Neural cell (in vitro differentiated cells): ENCODE measurements around the gene C4BPB. TPM values are rescaled to one million over a fixed set of nuclear protein-coding genes. Genes with fewer than 3 reads are reported as not detected.
A peak's percentile ranks its signal among the peaks of the same experiment; 100 is the strongest.

Experiments used
- H2AFZ ChIP-seq: fragments of 200-600, 300-800 bp; sonication (generic), shearing (Covaris generic); 2 replicates; pipeline ENCODE4 v1.6.0; 2014; ENCODE audit warnings: low read depth, mild to moderate bottlenecking, antibody characterized with exemption, low read length, moderate library complexity
- H3F3A ChIP-seq: fragments of 200-600 bp; shearing (Covaris generic); 2 replicates; pipeline ENCODE4 v1.6.1; 2016; ENCODE audit warnings: mild to moderate bottlenecking, moderate library complexity, mixed read lengths, antibody characterized with exemption, low read length; ENCODE audit not compliant: insufficient read depth, poor library complexity, severe bottlenecking
- H3K27ac ChIP-seq: fragments of 200-600, 300-800 bp; sonication (generic), shearing (Covaris generic); 2 replicates; pipeline ENCODE4 v1.5.1; 2014; ENCODE audit warnings: mild to moderate bottlenecking, low read length, moderate library complexity
- H3K27me3 ChIP-seq: fragments of 300-800, 200-600 bp; sonication (generic), shearing (Covaris generic); 2 replicates; pipeline ENCODE4 v1.6.0; 2014; ENCODE audit warnings: mild to moderate bottlenecking, low read depth, low read length, moderate library complexity; ENCODE audit not compliant: insufficient read depth
- H3K36me3 ChIP-seq: fragments of 300-800, 200-600 bp; sonication (generic), shearing (Covaris generic); 2 replicates; pipeline ENCODE4 v1.5.1; 2014; ENCODE audit warnings: mild to moderate bottlenecking, antibody characterized with exemption, low read length, moderate library complexity; ENCODE audit not compliant: insufficient read depth
- H3K4me2 ChIP-seq: fragments of 300-800, 200-600 bp; sonication (generic), shearing (Covaris generic); 2 replicates; pipeline ENCODE4 v1.6.0; 2014; ENCODE audit warnings: mild to moderate bottlenecking, low read length
- H3K4me3 ChIP-seq: fragments of 300-800, 200-600 bp; sonication (generic), shearing (Covaris generic); 2 replicates; pipeline ENCODE4 v1.5.1; 2014; ENCODE audit warnings: mild to moderate bottlenecking, low read length, moderate library complexity
- H3K79me2 ChIP-seq: fragments of 200-600 bp; shearing (Covaris generic); replicated peaks from 2 replicates; pipeline ENCODE4 v1.6.0; 2014; ENCODE audit warnings: mild to moderate bottlenecking, low read length, moderate library complexity; ENCODE audit not compliant: insufficient read depth
- H3K9ac ChIP-seq: fragments of 300-800, 200-600 bp; sonication (generic), shearing (Covaris generic); 2 replicates; pipeline ENCODE4 v1.6.1; 2016; ENCODE audit warnings: mild to moderate bottlenecking, low read length, mixed read lengths
- H3K9me2 ChIP-seq: fragments of 200-600 bp; shearing (Covaris generic); 2 replicates; pipeline ENCODE4 v1.6.1; 2016; ENCODE audit warnings: mild to moderate bottlenecking, low read length, mixed read lengths; ENCODE audit not compliant: insufficient read depth
- H3K9me3 ChIP-seq: fragments of 200-600, 300-800 bp; sonication (generic), shearing (Covaris generic); 2 replicates; pipeline ENCODE4 v1.6.1; 2016; ENCODE audit warnings: mild to moderate bottlenecking, mixed run types, low read length, moderate library complexity, mixed read lengths
- H4K20me1 ChIP-seq: fragments of 200-600 bp; shearing (Covaris generic); 2 replicates; pipeline ENCODE4 v1.6.1; 2016; ENCODE audit warnings: mild to moderate bottlenecking, mixed run types; ENCODE audit not compliant: insufficient read depth
- EP300 ChIP-seq: fragments of 450-650 bp; conservative IDR thresholded peaks from 2 replicates; pipeline ENCODE4 v1.6.1; 2014; ENCODE audit warnings: antibody characterized with exemption, mild to moderate bottlenecking, moderate library complexity; ENCODE audit not compliant: poor library complexity, severe bottlenecking
- EZH2 ChIP-seq: fragments of 200-600, 300-800 bp; shearing (Covaris generic), sonication (generic); IDR thresholded peaks from 2 replicates; pipeline ENCODE4 v1.6.1; 2014; ENCODE audit warnings: antibody characterized with exemption, low read length, borderline replicate concordance, mild to moderate bottlenecking; ENCODE audit not compliant: insufficient read depth, poor library complexity, severe bottlenecking
- MXI1 ChIP-seq: fragments of 450-650 bp; conservative IDR thresholded peaks from 2 replicates; pipeline ENCODE4 v1.6.1; 2014; ENCODE audit warnings: antibody characterized with exemption, mild to moderate bottlenecking; ENCODE audit not compliant: poor library complexity, severe bottlenecking
- POLR2AphosphoS5 ChIP-seq: IDR thresholded peaks from 2 replicates; pipeline ENCODE4 v1.6.1; 2012
- RAD21 ChIP-seq: fragments of 450-650 bp; conservative IDR thresholded peaks from 2 replicates; pipeline ENCODE4 v1.6.1; 2014; ENCODE audit warnings: antibody characterized with exemption, mild to moderate bottlenecking, moderate library complexity
- SMC3 ChIP-seq: fragments of 450-650 bp; conservative IDR thresholded peaks from 2 replicates; pipeline ENCODE4 v1.6.1; 2014; ENCODE audit warnings: antibody characterized with exemption, mild to moderate bottlenecking, moderate library complexity; ENCODE audit not compliant: poor library complexity
- TAF1 ChIP-seq: IDR thresholded peaks from 2 replicates; pipeline ENCODE4 v1.6.1; 2012; ENCODE audit warnings: low read depth
- polyA plus RNA-seq: library from polyadenylated mRNA; depleted of rRNA; stranded (reverse); fragments of >200 nt; gene quantifications from 2 replicates; pipeline ENCODE4 v1.2.3, GENCODE V29; 2014
- TF ChIP-seq, protein P1 (sequence below): fragments of 450-650 bp; IDR thresholded peaks from 2 replicates; pipeline ENCODE4 v1.5.1; 2014; ENCODE audit warnings: antibody characterized with exemption, mild to moderate bottlenecking, moderate library complexity; ENCODE audit not compliant: poor library complexity, severe bottlenecking
- TF ChIP-seq, protein P2 (sequence below): IDR thresholded peaks from 2 replicates; pipeline ENCODE4 v1.6.1; 2012; ENCODE audit warnings: borderline replicate concordance

Gene C4BPB
- polyA plus RNA-seq, 1 donor from 2014 or later: not detected

DNA sequence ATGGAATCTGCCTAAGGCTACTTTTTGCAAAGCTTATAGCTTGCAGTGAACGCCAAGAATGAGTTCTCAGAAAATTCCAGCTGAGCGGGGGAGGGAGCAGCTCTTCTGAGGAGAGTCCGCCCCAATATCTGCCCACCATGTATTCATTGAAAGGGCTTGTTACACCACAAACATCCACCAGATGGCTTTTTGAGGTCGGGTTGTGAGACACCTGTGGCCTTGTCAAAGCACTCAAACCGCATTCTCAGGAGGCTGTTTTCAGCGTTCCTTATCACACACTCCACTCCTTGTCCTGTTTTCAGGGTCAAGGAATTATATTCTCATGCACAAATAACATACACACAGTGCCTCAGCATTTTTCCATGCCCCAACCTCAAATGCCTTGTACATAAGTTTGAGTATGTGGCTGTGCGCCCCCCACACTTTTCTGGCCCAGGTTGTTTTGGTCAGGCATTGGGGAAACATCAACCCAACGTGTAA is 3.9 kb upstream of the C4BPB start:
- Histone ChIP-seq H3K9me3 (no peaks in the 10 kb centered on the region), H2AFZ (no peak overlapping the region), H4K20me1 (no peaks in the 10 kb centered on the region), H3K9ac (no peak overlapping the region), H3K9me2 (no peaks in the 10 kb centered on the region), H3K79me2 (no peaks in the 10 kb centered on the region), H3K4me2 (no peak overlapping the region), H3F3A (no peaks in the 10 kb centered on the region), H3K4me3 (no peak overlapping the region), H3K27me3 (no peaks in the 10 kb centered on the region), H3K36me3 (no peaks in the 10 kb centered on the region), H3K27ac (no peak overlapping the region)
- TF ChIP-seq EP300 (no peak), EZH2 (no peak), POLR2AphosphoS5 (no peak), SMC3 (peak; percentile 91), TAF1 (no peak), MXI1 (no peak), RAD21 (peak; percentile 75)
- TF ChIP-seq, protein P1, sequence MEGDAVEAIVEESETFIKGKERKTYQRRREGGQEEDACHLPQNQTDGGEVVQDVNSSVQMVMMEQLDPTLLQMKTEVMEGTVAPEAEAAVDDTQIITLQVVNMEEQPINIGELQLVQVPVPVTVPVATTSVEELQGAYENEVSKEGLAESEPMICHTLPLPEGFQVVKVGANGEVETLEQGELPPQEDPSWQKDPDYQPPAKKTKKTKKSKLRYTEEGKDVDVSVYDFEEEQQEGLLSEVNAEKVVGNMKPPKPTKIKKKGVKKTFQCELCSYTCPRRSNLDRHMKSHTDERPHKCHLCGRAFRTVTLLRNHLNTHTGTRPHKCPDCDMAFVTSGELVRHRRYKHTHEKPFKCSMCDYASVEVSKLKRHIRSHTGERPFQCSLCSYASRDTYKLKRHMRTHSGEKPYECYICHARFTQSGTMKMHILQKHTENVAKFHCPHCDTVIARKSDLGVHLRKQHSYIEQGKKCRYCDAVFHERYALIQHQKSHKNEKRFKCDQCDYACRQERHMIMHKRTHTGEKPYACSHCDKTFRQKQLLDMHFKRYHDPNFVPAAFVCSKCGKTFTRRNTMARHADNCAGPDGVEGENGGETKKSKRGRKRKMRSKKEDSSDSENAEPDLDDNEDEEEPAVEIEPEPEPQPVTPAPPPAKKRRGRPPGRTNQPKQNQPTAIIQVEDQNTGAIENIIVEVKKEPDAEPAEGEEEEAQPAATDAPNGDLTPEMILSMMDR: peak; percentile 78
- TF ChIP-seq, protein P2, sequence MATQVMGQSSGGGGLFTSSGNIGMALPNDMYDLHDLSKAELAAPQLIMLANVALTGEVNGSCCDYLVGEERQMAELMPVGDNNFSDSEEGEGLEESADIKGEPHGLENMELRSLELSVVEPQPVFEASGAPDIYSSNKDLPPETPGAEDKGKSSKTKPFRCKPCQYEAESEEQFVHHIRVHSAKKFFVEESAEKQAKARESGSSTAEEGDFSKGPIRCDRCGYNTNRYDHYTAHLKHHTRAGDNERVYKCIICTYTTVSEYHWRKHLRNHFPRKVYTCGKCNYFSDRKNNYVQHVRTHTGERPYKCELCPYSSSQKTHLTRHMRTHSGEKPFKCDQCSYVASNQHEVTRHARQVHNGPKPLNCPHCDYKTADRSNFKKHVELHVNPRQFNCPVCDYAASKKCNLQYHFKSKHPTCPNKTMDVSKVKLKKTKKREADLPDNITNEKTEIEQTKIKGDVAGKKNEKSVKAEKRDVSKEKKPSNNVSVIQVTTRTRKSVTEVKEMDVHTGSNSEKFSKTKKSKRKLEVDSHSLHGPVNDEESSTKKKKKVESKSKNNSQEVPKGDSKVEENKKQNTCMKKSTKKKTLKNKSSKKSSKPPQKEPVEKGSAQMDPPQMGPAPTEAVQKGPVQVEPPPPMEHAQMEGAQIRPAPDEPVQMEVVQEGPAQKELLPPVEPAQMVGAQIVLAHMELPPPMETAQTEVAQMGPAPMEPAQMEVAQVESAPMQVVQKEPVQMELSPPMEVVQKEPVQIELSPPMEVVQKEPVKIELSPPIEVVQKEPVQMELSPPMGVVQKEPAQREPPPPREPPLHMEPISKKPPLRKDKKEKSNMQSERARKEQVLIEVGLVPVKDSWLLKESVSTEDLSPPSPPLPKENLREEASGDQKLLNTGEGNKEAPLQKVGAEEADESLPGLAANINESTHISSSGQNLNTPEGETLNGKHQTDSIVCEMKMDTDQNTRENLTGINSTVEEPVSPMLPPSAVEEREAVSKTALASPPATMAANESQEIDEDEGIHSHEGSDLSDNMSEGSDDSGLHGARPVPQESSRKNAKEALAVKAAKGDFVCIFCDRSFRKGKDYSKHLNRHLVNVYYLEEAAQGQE: no peak

DNA sequence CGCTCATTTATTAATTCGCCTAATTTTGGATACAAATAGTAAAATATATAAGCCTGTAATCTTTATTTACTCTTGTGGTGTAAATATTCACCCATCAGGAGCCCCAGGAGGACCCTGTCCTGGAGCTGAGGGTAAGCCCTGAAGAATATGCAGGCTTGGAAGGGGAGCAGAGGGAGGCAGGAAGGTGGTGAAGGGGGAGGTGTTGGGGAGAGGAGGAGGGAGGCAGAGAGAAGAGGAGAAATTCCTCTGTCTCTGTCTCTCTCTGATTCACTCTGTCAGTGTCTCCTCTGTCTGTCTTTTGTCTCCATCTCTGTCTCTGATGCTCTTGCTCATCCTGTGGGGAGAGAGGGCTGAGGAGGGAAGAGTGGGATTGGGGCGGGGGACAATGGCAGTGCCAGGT is 2.8 kb upstream of the C4BPB start:
- no peaks in the 10 kb centered on the region for H3K9me3 ChIP-seq
- no peaks in the 10 kb centered on the region for H3K9me2 ChIP-seq
- H3K4me3 ChIP-seq: no peak overlapping the region
- H3K4me2 ChIP-seq: no peak overlapping the region
- H2AFZ ChIP-seq: no peak overlapping the region
- H3F3A ChIP-seq: no peaks in the 10 kb centered on the region
- no peaks in the 10 kb centered on the region for H3K79me2 ChIP-seq
- H3K36me3 ChIP-seq: no peaks in the 10 kb centered on the region
- TF ChIP-seq EP300 (no peak), POLR2AphosphoS5 (no peak), MXI1 (no peak), TAF1 (no peak), SMC3 (no peak)
- TF ChIP-seq, protein P1: no peak
- TF ChIP-seq, protein P2: no peak
- H3K27ac ChIP-seq: no peak overlapping the region
- H4K20me1 ChIP-seq: no peaks in the 10 kb centered on the region
- no peaks in the 10 kb centered on the region for H3K27me3 ChIP-seq
- no peak overlapping the region for H3K9ac ChIP-seq
